Germinal center (tissue), 1 donor: ENCODE data around the gene ZNF831.
A peak's percentile ranks its signal among the peaks of the same experiment; 100 is the strongest.

Source experiments
- DNase-seq: peaks from one replicate; pipeline ENCODE4 v3.0.0; 2012; ENCODE audit warnings: mixed read lengths, low spot score

ZNF831 gene

GRCh38 chr20:59141818-59142581 lies 21.6 kb upstream of the ZNF831 start:
- no peak for DNase-seq

DNA sequence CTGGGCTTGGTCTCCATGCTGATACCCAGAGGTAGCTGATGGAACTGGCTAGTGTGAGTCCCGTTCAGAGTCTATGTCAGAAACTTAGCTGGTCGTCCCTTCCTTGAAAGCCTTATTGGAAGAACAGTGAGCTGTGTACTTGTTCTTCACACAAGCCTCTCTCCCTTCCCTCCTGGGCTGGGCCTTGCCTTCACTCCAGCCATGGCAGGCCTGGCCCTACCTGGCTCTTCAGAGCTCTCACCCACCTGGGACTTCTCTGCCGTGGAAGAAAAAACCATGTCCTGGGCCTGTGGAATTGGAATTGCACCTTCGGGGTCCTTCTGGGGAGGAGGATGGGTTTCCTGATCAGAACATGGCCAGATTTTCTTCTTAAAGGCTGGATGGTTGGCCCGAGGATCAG lies 20.3 kb upstream of the ZNF831 start:
- no peak for DNase-seq

DNA sequence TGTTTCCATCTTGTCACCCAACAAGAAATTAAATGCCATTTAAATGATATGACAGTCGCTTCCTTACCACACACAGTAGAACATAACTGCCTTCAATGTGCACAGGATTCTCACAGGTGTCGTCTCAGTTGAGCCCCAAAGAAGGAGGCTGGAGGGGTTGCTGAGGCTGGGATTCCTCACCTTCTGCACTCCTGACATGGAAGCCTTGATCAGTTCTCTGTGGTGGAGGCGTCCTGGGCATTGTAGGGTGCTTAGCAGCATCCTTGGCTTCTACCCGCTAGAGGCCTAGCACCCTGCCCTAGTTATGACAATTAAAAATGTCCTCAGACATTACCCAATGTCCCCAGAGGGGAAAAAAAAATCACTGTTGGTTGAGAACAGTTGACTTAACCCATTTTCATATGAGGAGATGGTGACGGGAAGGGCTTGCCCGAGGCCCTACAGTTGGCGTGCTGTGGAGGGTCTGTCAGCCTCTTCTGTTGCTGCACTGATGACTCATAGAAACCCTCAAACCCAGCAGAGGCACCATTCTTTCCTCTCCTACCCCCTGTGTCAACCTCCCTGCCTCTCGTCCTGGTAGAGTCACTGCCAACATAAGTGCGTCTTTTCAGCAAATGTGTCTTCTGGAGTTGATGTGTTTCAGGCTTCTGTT lies 19.3 kb upstream of the ZNF831 start:
- no peak for DNase-seq

- DNase-seq: no peak
Observed at GRCh38 chr20:59144831-59145196, 18.8 kb upstream of the ZNF831 start.

DNA sequence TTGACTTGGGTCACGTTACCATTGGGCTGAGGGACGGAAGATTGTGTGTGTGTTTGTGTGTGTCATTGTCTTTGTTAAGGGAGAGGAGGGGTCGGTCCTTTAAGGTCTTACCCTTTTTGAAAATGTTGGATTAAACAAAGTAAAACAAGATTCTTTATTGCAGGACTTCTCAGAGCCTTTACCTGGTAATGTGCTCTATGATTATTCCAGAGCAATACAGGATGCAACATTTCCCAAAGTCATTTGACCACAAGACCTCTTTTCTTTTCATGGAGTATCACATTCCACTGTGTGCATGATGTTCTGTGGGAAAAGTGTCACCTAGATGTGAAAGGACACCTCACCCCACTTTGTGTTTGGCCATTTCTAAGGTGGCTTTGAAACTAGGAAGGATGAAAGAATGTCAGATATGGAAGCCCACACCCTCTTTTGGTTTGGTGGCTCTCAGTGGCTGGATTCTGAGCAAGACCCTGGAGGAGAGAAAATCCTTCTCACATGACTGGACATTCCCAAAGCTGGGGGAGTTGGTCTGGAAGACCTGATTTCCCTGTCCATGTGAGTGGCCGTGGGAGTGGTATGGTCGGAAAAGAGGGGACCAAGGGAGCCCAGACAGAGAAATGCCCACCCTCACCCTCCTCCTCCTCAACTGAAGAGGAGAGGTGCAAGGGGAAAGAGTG lies 18.2 kb upstream of the ZNF831 start:
- no peak for DNase-seq

GRCh38 chr20:59145924-59146779 lies 17.5 kb upstream of the ZNF831 start:
- DNase-seq: peak; percentile 63

DNA sequence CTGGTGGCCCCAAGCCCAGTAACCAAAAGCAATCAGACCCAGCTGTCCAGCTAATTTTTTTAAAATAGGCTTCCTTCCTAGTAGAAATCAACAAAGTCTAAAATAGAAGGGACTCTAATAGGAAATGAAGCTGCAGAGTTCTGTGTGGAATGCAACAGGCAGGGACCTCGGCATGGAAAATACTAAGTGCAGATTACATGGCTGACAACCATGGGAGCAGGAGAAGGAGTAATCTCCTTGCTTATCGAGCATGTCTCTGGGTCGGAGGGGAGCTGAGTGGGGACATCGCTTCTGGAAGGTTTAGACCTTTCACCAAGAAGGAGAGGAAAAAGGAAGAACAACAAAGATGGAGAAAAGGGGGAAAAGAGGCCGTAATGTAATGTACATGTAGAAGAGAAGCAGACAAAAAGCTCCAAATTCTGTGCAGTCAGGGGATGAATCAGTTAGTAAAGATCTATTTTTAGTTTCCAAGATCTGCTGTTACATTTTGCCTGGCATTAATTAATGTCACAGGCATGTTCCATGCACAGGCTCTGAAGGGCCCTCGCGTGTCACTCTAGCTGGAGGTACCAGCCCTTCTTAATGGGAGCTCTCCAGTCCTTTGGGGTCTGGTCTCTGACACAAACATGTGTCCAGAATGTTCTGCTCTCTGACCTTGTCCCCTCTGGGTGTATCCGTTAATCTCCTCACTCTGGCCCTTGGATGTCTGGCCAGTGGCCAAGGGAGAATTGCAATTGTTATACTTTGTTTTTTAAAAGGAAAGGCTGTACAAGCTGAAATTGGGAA lies 16.6 kb upstream of the ZNF831 start:
- no peak for DNase-seq

DNA sequence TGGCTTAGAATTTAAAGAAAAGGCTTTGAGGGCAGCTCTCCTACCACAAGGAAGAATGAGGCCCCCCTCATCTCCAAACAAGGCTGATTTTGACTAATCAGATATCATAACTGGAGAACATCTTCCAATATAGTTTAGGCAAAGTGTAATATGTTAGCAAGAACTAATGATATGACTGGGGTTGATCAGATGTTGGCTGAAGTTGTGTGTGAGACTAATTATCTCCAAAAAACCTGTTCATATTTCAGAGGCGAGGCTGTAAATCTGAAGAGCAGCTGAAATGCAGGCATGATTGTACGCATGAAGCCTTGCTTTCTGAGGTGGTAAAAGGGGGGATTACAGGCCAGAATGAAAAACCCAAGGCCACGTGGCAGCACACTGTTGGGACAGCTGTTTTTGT lies 16.0 kb upstream of the ZNF831 start:
- DNase-seq: no peak

DNA sequence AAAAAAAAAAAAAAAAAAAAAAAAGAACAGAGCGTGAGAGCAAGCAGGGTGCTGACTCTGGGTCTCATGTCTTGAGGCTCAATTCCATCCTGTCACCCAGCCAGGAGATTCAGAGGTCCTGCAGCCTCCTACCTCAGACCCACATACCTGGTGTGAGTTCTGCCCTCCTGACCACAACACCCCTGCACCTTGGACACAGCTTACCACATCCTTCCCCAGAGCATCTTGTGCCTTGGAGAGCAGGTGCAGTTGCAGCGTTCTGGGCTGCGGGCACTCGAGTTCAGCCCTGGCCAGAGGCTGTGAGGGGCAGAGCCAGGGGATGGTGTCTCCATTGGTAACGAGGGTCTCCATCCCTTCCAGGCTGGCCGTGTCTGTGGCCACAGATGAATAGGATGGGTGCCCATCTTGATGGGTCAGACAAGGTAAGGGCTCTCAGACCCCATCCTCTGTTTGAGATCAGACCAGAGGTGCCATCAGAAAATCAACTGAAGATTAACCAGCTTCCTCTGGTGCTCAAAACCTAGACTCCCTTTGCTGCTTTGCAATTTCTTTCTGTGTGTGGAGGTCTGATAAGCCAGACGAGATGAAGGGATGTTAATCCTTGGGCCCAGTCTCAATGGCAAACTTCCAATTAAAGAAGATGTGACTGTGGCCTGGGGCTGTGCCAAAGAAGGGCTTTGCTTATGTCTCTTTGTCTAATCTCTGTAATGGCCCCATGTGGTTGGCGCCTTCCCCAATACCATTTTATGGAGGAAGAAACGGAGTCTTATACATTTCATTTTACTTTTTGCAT lies 14.7 kb upstream of the ZNF831 start:
- peak; percentile 28 for DNase-seq

DNA sequence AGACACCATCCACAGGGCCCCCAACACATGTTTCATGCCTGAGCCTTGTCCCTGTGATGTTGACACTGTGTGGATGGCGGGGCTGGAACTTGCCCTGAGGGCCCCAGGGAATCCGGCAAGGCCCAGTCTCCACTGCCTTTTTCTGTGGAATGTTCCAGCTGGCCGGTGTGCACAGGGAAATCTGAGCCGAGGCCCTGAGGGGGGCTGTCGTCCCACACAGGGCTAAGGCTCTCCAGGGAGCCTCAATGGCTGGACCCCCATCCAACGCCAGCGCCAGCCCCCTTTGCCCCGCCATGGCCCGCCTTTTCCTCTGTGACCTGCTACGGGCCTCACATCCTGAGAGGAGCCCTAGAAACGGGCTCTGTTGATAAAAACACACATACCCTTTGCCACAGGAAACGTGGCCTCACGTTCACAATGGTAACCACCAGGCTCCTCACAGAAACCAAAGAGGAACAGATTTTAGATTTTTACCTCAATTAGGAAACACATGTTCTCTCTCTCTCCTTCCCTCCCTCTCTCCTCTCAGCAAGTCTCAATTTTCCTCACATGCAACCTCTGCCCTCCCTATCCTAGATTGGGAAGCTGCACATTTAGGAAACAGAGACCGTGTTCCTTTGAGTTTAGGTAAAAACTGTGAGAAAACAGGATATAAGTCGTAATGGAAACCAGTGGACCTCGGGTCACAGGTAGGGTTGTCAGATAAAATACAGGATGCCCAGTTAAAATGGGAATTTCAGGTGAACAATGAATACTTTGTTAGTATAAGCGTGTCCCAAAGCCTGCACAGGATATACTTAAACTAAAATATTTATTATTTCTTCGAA lies 13.7 kb upstream of the ZNF831 start:
- DNase-seq: peak; percentile 50

DNA sequence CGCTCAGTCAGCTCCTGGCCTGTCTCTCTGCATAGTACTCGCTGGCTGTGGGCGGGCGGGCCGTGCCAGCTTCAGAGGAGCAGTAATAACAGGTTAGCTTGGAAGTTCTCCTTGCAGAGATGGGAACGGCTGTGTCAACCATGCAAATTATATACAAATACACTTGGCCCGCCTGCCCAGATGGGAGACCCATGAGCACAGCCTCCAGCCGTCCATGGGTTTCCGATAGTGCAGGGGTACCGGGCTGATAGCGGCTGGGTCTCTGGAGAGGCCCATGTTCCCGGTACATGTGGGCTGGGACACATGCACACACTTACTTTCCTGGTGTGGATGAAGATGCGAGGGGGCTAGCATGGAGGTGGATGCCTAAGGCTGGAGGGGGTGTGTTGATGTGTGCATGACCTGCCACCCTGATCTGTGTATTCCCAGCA lies 12.8 kb upstream of the ZNF831 start:
- DNase-seq: no peak

DNA sequence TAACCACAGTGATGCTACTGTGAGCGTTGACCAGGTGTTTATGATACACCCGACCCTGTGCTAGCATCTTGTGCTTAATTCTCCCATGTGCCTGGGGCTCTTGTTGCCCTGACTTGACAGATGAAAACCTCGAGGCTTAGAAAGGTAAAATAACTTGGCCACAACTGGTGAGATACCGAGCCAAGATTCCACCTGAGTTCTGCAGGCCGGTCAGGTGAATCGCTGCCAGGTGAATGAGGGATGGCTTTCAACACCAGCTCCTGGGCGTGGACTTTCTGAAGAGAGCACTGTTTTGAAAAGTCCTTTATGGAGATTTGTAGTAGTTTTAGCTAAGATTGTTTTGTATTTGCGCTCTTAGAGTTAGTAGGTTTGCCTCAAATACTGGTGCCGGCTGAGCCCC lies 12.2 kb upstream of the ZNF831 start:
- DNase-seq: no peak

GRCh38 chr20:59151820-59152219 lies 11.8 kb upstream of the ZNF831 start:
- no peak for DNase-seq

- no peak for DNase-seq
Observed at GRCh38 chr20:59152559-59153354, 10.9 kb upstream of the ZNF831 start.

GRCh38 chr20:59153355-59153681 lies 10.3 kb upstream of the ZNF831 start:
- no peak for DNase-seq

GRCh38 chr20:59153832-59154231 lies 9.8 kb upstream of the ZNF831 start:
- DNase-seq: no peak

- no peak for DNase-seq
Observed at GRCh38 chr20:59154317-59155013, 9.2 kb upstream of the ZNF831 start.

DNA sequence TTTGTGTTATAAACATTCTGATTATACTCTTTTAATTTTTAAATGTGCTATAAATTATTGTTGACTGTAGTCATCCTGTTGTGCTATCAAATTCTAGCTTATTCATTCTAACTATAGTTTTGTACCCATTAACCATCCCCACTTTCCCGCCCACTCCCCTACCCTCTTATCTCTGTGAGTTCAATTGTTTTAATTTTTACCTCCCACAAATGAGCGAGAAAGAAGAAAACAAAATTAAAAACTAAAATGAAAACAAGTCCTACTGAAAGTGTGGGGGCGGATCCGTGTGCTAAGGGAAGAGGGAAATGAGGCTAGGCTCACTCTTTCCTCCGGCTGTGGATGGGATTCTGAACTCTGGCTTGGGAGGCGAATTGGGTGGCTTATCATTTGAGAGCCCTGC lies 6.6 kb upstream of the ZNF831 start:
- no peak for DNase-seq
